Measurements from ENCODE around the gene PTPRK.

- TF ChIP-seq, protein P1, sequence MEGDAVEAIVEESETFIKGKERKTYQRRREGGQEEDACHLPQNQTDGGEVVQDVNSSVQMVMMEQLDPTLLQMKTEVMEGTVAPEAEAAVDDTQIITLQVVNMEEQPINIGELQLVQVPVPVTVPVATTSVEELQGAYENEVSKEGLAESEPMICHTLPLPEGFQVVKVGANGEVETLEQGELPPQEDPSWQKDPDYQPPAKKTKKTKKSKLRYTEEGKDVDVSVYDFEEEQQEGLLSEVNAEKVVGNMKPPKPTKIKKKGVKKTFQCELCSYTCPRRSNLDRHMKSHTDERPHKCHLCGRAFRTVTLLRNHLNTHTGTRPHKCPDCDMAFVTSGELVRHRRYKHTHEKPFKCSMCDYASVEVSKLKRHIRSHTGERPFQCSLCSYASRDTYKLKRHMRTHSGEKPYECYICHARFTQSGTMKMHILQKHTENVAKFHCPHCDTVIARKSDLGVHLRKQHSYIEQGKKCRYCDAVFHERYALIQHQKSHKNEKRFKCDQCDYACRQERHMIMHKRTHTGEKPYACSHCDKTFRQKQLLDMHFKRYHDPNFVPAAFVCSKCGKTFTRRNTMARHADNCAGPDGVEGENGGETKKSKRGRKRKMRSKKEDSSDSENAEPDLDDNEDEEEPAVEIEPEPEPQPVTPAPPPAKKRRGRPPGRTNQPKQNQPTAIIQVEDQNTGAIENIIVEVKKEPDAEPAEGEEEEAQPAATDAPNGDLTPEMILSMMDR (IDR thresholded peaks at IDR 0.05) = no peak
- TF ChIP-seq POLR2A (IDR thresholded peaks at IDR 0.05) = no peak
Observed at GRCh38 chr6:128417698-128418097, 102.7 kb downstream of the PTPRK start.
